Neural cell (in vitro differentiated cells): ENCODE results near the gene GPC3. TPM values are rescaled to one million over a fixed set of nuclear protein-coding genes. Genes with fewer than 3 reads are reported as not detected.

Experiments used
- H2AFZ ChIP-seq: fragments of 200-600, 300-800 bp; sonication (generic), shearing (Covaris generic); 2 replicates; pipeline ENCODE4 v1.6.0; 2014; ENCODE audit warnings: low read depth, mild to moderate bottlenecking, antibody characterized with exemption, low read length, moderate library complexity
- H3F3A ChIP-seq: fragments of 200-600 bp; shearing (Covaris generic); 2 replicates; pipeline ENCODE4 v1.6.1; 2016; ENCODE audit warnings: mild to moderate bottlenecking, moderate library complexity, mixed read lengths, antibody characterized with exemption, low read length; ENCODE audit not compliant: insufficient read depth, poor library complexity, severe bottlenecking
- H3K27ac ChIP-seq: fragments of 200-600, 300-800 bp; sonication (generic), shearing (Covaris generic); 2 replicates; pipeline ENCODE4 v1.5.1; 2014; ENCODE audit warnings: mild to moderate bottlenecking, low read length, moderate library complexity
- H3K27me3 ChIP-seq: fragments of 300-800, 200-600 bp; sonication (generic), shearing (Covaris generic); 2 replicates; pipeline ENCODE4 v1.6.0; 2014; ENCODE audit warnings: mild to moderate bottlenecking, low read depth, low read length, moderate library complexity; ENCODE audit not compliant: insufficient read depth
- H3K36me3 ChIP-seq: fragments of 300-800, 200-600 bp; sonication (generic), shearing (Covaris generic); 2 replicates; pipeline ENCODE4 v1.5.1; 2014; ENCODE audit warnings: mild to moderate bottlenecking, antibody characterized with exemption, low read length, moderate library complexity; ENCODE audit not compliant: insufficient read depth
- H3K4me2 ChIP-seq: fragments of 300-800, 200-600 bp; sonication (generic), shearing (Covaris generic); 2 replicates; pipeline ENCODE4 v1.6.0; 2014; ENCODE audit warnings: mild to moderate bottlenecking, low read length
- H3K4me3 ChIP-seq: fragments of 300-800, 200-600 bp; sonication (generic), shearing (Covaris generic); 2 replicates; pipeline ENCODE4 v1.5.1; 2014; ENCODE audit warnings: mild to moderate bottlenecking, low read length, moderate library complexity
- H3K79me2 ChIP-seq: fragments of 200-600 bp; shearing (Covaris generic); replicated peaks from 2 replicates; pipeline ENCODE4 v1.6.0; 2014; ENCODE audit warnings: mild to moderate bottlenecking, low read length, moderate library complexity; ENCODE audit not compliant: insufficient read depth
- H3K9ac ChIP-seq: fragments of 300-800, 200-600 bp; sonication (generic), shearing (Covaris generic); 2 replicates; pipeline ENCODE4 v1.6.1; 2016; ENCODE audit warnings: mild to moderate bottlenecking, low read length, mixed read lengths
- H3K9me2 ChIP-seq: fragments of 200-600 bp; shearing (Covaris generic); 2 replicates; pipeline ENCODE4 v1.6.1; 2016; ENCODE audit warnings: mild to moderate bottlenecking, low read length, mixed read lengths; ENCODE audit not compliant: insufficient read depth
- H3K9me3 ChIP-seq: fragments of 200-600, 300-800 bp; sonication (generic), shearing (Covaris generic); 2 replicates; pipeline ENCODE4 v1.6.1; 2016; ENCODE audit warnings: mild to moderate bottlenecking, mixed run types, low read length, moderate library complexity, mixed read lengths
- H4K20me1 ChIP-seq: fragments of 200-600 bp; shearing (Covaris generic); 2 replicates; pipeline ENCODE4 v1.6.1; 2016; ENCODE audit warnings: mild to moderate bottlenecking, mixed run types; ENCODE audit not compliant: insufficient read depth
- CTCF ChIP-seq: fragments of 450-650 bp; IDR thresholded peaks from 2 replicates; pipeline ENCODE4 v1.5.1; 2014; ENCODE audit warnings: antibody characterized with exemption, mild to moderate bottlenecking, moderate library complexity; ENCODE audit not compliant: poor library complexity, severe bottlenecking
- EP300 ChIP-seq: fragments of 450-650 bp; conservative IDR thresholded peaks from 2 replicates; pipeline ENCODE4 v1.6.1; 2014; ENCODE audit warnings: antibody characterized with exemption, mild to moderate bottlenecking, moderate library complexity; ENCODE audit not compliant: poor library complexity, severe bottlenecking
- EZH2 ChIP-seq: fragments of 200-600, 300-800 bp; shearing (Covaris generic), sonication (generic); IDR thresholded peaks from 2 replicates; pipeline ENCODE4 v1.6.1; 2014; ENCODE audit warnings: antibody characterized with exemption, low read length, borderline replicate concordance, mild to moderate bottlenecking; ENCODE audit not compliant: insufficient read depth, poor library complexity, severe bottlenecking
- MXI1 ChIP-seq: fragments of 450-650 bp; conservative IDR thresholded peaks from 2 replicates; pipeline ENCODE4 v1.6.1; 2014; ENCODE audit warnings: antibody characterized with exemption, mild to moderate bottlenecking; ENCODE audit not compliant: poor library complexity, severe bottlenecking
- POLR2AphosphoS5 ChIP-seq: IDR thresholded peaks from 2 replicates; pipeline ENCODE4 v1.6.1; 2012
- RAD21 ChIP-seq: fragments of 450-650 bp; conservative IDR thresholded peaks from 2 replicates; pipeline ENCODE4 v1.6.1; 2014; ENCODE audit warnings: antibody characterized with exemption, mild to moderate bottlenecking, moderate library complexity
- REST ChIP-seq: IDR thresholded peaks from 2 replicates; pipeline ENCODE4 v1.6.1; 2012; ENCODE audit warnings: borderline replicate concordance
- SMC3 ChIP-seq: fragments of 450-650 bp; conservative IDR thresholded peaks from 2 replicates; pipeline ENCODE4 v1.6.1; 2014; ENCODE audit warnings: antibody characterized with exemption, mild to moderate bottlenecking, moderate library complexity; ENCODE audit not compliant: poor library complexity
- TAF1 ChIP-seq: IDR thresholded peaks from 2 replicates; pipeline ENCODE4 v1.6.1; 2012; ENCODE audit warnings: low read depth
- polyA plus RNA-seq: library from polyadenylated mRNA; depleted of rRNA; stranded (reverse); fragments of >200 nt; gene quantifications from 2 replicates; pipeline ENCODE4 v1.2.3, GENCODE V29; 2014

Gene GPC3
- polyA plus RNA-seq, 1 donor from 2014 or later, result 2.1 TPM

GRCh38 chrX:133607419-133608348, 377.7 kb downstream of the GPC3 start:
- Histone ChIP-seq H3K27ac (no peak overlapping the region), H3K4me3 (no peak overlapping the region), H3K79me2 (no peaks in the 10 kb centered on the region), H2AFZ (no peak overlapping the region), H3K9me2 (no peaks in the 10 kb centered on the region), H3K9me3 (no peaks in the 10 kb centered on the region), H3K36me3 (no peaks in the 10 kb centered on the region), H3K27me3 (no peaks in the 10 kb centered on the region), H3K4me2 (no peak overlapping the region), H3F3A (no peaks in the 10 kb centered on the region), H4K20me1 (no peaks in the 10 kb centered on the region), H3K9ac (no peak overlapping the region)
- TF ChIP-seq EZH2 (no peak), SMC3 (no peak), EP300 (no peak), REST (no peak), CTCF (no peak), MXI1 (no peak), POLR2AphosphoS5 (no peak)

- H3K27me3 ChIP-seq, result no peaks in the 10 kb centered on the region
- TF ChIP-seq RAD21 (no peak), TAF1 (no peak), REST (no peak)
Observed at GRCh38 chrX:133606990-133607389, 378.4 kb downstream of the GPC3 start.

More at GRCh38 chrX:133606990-133607389, 378.4 kb downstream of the GPC3 start:
- H4K20me1 ChIP-seq, result no peaks in the 10 kb centered on the region
- H2AFZ ChIP-seq, result no peak overlapping the region
- H3K79me2 ChIP-seq, result no peaks in the 10 kb centered on the region
- no peak overlapping the region for H3K4me2 ChIP-seq
- H3K9ac ChIP-seq, result no peak overlapping the region
- H3K27ac ChIP-seq, result no peak overlapping the region
- H3K4me3 ChIP-seq, result no peak overlapping the region
- H3K9me3 ChIP-seq, result no peaks in the 10 kb centered on the region
- H3F3A ChIP-seq, result no peaks in the 10 kb centered on the region
- no peaks in the 10 kb centered on the region for H3K36me3 ChIP-seq
- H3K9me2 ChIP-seq, result no peaks in the 10 kb centered on the region
